Measurements from ENCODE around the gene PAX1.

Gene PAX1

GRCh38 chr20:21739682-21740081 is 34.2 kb downstream of the PAX1 start:
- no peak for DNase-seq

- DNase-seq = no peak
Observed at GRCh38 chr20:21741266-21741665, 35.8 kb downstream of the PAX1 start.

- no peak for DNase-seq
Observed at GRCh38 chr20:21762646-21763045, 57.2 kb downstream of the PAX1 start.

GRCh38 chr20:21767200-21767738 is 61.8 kb downstream of the PAX1 start:
- no peak for DNase-seq

GRCh38 chr20:21767739-21768223 is 62.3 kb downstream of the PAX1 start:
- DNase-seq = no peak

All from fibroblast of skin of abdomen (primary cell).